ENCODE results near the gene ABCA7.

The ABCA7 gene

GRCh38 chr19:1040476-1041271 lies 767 bp downstream of the ABCA7 start:
- peak; percentile 100 for DNase-seq (ENCODE audit: low spot score)

- DNase-seq (ENCODE audit: low spot score) = peak; percentile 60
Observed at GRCh38 chr19:1041272-1041834, 1.4 kb downstream of the ABCA7 start.

- DNase-seq (ENCODE audit: low spot score) = no peak
Observed at GRCh38 chr19:1041835-1042685, 2.2 kb downstream of the ABCA7 start.

- no peak for DNase-seq (ENCODE audit: low spot score)
Observed at GRCh38 chr19:1042689-1043511, 3.0 kb downstream of the ABCA7 start.

GRCh38 chr19:1045247-1045603 lies 5.3 kb downstream of the ABCA7 start:
- no peak for DNase-seq (ENCODE audit: low spot score)

- no peak for DNase-seq (ENCODE audit: low spot score)
Observed at GRCh38 chr19:1046117-1046626, 6.3 kb downstream of the ABCA7 start.

- DNase-seq (ENCODE audit: low spot score) = no peak
Observed at GRCh38 chr19:1046836-1047695, 7.2 kb downstream of the ABCA7 start.

- DNase-seq (ENCODE audit: low spot score) = no peak
Observed at GRCh38 chr19:1047696-1048147, 7.8 kb downstream of the ABCA7 start.

GRCh38 chr19:1049106-1049505 lies 9.2 kb downstream of the ABCA7 start:
- DNase-seq (ENCODE audit: low spot score) = no peak

- DNase-seq (ENCODE audit: low spot score) = no peak
Observed at GRCh38 chr19:1049800-1050199, 9.9 kb downstream of the ABCA7 start.

- DNase-seq (ENCODE audit: low spot score) = no peak
Observed at GRCh38 chr19:1050989-1051788, 11.3 kb downstream of the ABCA7 start.

- DNase-seq (ENCODE audit: low spot score) = no peak
Observed at GRCh38 chr19:1051791-1052190, 11.9 kb downstream of the ABCA7 start.

- no peak for DNase-seq (ENCODE audit: low spot score)
Observed at GRCh38 chr19:1052349-1052975, 12.6 kb downstream of the ABCA7 start.

GRCh38 chr19:1053176-1054101 lies 13.5 kb downstream of the ABCA7 start:
- no peak for DNase-seq (ENCODE audit: low spot score)

- DNase-seq (ENCODE audit: low spot score) = no peak
Observed at GRCh38 chr19:1054102-1055027, 14.5 kb downstream of the ABCA7 start.

- DNase-seq (ENCODE audit: low spot score) = no peak
Observed at GRCh38 chr19:1055028-1055425, 15.1 kb downstream of the ABCA7 start.

Data from HuH-7.5 (cell line).